Epithelial cell of prostate (primary cell): ENCODE results near the gene CHD8.
A peak's percentile ranks its signal among the peaks of the same experiment; 100 is the strongest.
"Not testable (repeated sequence)": the region's sequence is repeated elsewhere in the genome, so short reads cannot be mapped to it uniquely, and the experiment has no call there.

Source experiments
- DNase-seq: peaks from one replicate; pipeline ENCODE4 v3.0.0-alpha.2; 2011; ENCODE audit warnings: low read depth, low spot score
- H3K27ac ChIP-seq: fragments of 450-650 bp; 2 replicates; pipeline ENCODE4 v1.5.1; 2017; ENCODE audit warnings: mild to moderate bottlenecking

CHD8 gene

DNA sequence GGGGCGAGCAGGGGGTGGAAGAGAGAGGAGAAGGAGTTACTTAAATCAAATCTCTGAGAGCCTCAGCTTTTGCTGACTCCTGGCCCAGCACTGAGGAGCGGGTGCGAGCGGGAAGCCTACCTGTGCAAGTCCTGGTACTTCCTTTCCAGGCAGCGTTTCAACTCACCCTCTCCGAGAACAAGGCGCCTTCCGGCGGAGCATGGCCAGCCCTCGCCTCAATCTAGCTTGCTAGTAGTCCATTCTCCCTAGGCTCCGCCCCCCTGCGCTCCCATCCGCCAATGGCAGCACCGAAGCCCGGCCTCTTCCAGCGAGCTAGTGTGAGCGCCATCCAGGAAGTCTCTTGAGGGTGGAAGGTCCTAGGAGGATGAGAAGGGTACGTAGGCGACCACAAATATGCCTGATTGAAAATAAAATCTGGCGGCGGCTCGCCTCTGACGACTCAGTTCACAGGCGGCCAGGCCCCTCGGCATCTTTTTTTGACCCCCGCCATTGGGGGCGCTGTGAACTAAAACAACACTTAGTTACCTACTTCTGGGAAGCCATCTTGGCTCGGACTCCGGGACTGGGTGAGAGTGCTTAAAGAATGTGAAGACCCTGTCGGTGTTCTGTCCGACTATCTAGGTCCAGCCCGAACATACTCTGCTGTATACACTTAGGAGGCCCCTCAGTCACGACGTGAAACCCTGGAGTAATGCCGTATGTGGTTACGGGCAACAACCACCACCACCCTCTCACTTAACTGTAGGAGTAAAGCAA, at the start of gene CHD8:
CHD8 (minus strand) TSS at position 212 of the 756 bp plus-strand sequence. CDS start 24,480 bp downstream, outside the sequence.
- DNase-seq: peak; percentile 99
- peak within 1 kb of the TSS; percentile 92 for H3K27ac ChIP-seq

GRCh38 chr14:21505012-21505553, 49.2 kb upstream of the CHD8 start:
- no peak overlapping the region for H3K27ac ChIP-seq
- DNase-seq: no peak

DNA sequence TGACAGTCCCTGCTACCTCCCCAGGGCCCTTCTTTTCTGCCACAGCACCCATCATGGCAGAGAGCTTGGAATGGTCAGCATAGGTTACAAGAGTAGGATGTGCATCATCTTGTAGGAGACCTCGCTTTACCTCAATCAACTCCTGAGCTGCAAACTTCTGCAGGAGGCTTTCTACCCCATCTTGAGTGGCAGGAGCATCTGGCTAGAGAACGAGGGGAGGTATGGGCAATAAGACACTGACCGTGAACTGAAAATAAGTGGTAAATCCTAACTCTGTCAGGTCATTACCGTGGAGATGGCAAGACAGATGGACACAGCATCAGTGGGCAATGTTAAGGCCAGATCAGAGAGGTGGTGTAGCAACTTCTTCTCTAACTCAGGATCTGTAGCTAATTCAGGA, 47.5 kb upstream of the CHD8 start:
- DNase-seq: no peak
- H3K27ac ChIP-seq: no peak overlapping the region

- H3K27ac ChIP-seq: no peak overlapping the region
- DNase-seq: no peak
Observed at GRCh38 chr14:21501568-21501967, 45.6 kb upstream of the CHD8 start.

- no peak overlapping the region for H3K27ac ChIP-seq
- DNase-seq: no peak
Observed at GRCh38 chr14:21498540-21499526, 42.9 kb upstream of the CHD8 start.

- DNase-seq: no peak
- H3K27ac ChIP-seq: no peak overlapping the region
Observed at GRCh38 chr14:21496453-21496852, 40.5 kb upstream of the CHD8 start.

- peak overlapping the region; percentile 65 for H3K27ac ChIP-seq
- DNase-seq: no peak
Observed at GRCh38 chr14:21494902-21495762, 39.2 kb upstream of the CHD8 start.

- no peak for DNase-seq
- H3K27ac ChIP-seq: no peak overlapping the region
Observed at GRCh38 chr14:21486640-21487087, 30.7 kb upstream of the CHD8 start.

DNA sequence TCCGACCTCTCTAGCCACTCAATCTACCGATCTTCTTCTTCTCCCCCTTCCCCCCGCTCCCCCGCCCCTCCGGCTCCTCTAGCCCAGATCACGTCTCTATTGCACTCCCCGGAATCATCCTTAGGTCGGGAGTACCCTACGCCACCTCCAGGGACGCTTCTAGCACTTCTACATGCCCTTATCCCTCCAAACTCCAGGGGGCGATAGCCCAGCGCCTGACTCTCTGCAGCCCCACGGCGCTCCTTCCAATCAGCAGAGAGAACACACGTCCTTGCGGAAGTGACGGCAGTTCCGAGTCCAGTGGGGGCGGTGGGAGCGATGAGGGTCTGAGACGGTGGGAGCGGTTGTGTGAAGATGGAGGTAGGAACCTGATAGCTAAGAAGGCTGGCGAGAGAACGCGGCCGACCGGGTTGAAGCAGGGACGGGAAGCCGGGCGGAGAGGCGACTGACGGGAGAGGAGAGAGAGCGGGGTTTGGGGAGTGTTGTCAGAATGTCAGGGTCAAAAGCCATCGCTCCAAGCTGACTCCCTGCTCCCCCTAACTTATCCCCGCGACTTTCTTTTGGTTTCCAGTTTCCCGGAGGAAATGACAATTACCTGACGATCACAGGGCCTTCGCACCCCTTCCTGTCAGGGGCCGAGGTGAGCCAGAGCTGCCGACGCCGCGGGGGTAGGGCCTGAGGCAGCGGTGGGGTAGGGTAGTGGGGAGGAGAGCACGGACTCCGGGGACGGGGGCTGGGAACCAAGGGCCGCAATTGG, 21.2 kb upstream of the CHD8 start, which contains the start of the genes RAB2B and TOX4:
RAB2B (minus strand) TSS at position 35 of the 757 bp plus-strand sequence. CDS start 87 bp downstream, outside the sequence.
TOX4 (plus strand) TSS at position 271 of the 757 bp plus-strand sequence; CDS start at position 355, 84 bp downstream.
- peak within 1 kb of the TSS; percentile 79 for H3K27ac ChIP-seq
- DNase-seq: peak; percentile 91

GRCh38 chr14:21476523-21476924, 20.6 kb upstream of the CHD8 start:
- DNase-seq: no peak
- H3K27ac ChIP-seq: peak overlapping the region; percentile 79

- peak overlapping the region; percentile 79 for H3K27ac ChIP-seq
- DNase-seq: no peak
Observed at GRCh38 chr14:21475767-21476522, 20.0 kb upstream of the CHD8 start.

DNA sequence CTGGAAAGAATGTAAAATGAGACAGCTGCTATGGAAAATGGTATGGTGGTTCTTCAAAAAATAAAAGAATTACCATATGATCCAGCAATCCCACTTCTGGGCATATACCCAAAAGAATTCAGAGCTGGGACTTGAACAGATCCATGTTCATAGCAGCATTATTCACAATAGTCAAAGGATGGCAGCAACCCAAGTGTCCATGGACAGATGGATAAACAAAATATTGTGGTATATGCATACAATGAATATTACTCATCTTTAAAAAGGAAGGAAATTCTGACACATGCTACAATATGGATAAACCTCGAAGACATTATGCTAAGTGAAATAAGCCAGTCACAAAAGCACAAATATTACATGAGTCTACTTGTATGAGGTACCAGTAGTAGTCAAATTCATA, 11.7 kb upstream of the CHD8 start:
- DNase-seq: no peak
- no peak overlapping the region for H3K27ac ChIP-seq

DNA sequence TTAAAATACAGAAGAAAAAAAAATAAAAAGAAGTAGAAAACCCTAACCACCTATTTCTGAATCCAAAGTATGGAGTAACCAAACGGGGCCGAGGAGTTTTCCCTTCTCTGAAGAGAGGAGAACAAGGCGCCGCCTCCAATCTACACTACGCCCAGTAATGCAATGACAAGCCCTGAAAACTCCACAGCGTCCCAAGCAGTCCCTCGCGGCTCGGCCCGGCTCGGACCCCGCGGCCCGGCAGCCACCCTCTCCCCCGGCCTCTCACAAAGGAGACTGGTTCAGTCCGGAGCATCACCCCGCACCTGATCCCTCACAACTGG, 371 bp downstream of the CHD8 start:
- H3K27ac ChIP-seq: peak overlapping the region; percentile 92
- DNase-seq: no peak

DNA sequence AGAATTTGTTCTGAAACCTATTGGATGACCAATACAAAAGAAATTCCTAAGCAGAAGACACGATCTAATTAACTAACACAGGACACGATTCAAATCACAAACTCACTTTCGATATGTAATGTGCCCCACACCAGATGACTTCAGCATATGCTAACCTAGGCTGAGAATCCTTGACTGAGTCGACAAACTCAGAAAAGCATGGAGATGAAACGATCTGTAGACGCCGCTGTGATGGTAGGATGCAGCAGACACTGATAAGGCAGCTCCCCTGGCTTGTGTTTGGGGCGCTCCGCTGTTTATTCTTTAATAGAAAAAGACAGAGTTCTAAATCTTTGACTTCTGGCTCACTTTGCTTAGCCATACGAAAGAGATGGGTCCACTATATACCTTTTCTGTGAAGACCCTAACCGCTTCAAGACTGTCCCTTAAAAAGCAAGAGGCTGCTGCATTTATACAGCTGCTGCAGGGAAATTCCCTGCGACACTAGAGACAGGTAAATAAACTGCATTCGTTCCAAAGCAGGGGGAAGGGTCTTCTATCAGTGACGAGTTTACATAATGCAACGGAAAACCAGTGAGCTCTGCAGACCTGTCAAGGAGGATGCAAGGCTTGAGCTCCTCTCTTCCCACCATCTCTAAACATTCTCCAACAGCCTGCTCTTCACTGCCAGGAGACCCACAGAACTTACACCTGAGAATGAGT, 929 bp downstream of the CHD8 start:
- H3K27ac ChIP-seq: peak overlapping the region; percentile 92
- no peak for DNase-seq

- no peak for DNase-seq
- no peak overlapping the region for H3K27ac ChIP-seq
Observed at GRCh38 chr14:21449899-21450216, 6.1 kb downstream of the CHD8 start.

DNA sequence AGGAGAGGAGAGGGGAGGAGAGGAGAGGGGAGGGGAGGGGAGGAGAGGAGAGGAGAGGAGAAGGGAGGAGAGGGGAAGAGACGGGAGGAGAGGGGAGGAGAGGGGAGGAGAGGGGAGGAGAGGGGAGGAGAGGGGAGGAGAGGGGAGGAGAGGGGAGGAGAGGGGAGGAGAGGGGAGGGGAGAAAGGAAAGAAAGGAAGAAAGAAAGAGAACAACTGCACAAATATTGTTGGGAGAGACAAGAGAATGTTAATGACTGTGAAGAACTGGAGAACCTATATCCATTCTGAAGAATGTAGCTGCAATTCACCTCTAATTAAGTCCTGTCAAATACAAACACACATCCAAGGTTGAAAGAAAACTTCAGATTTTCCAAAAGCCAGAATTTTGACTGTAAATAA, 13.3 kb downstream of the CHD8 start:
- not testable (repeated sequence) for DNase-seq, H3K27ac ChIP-seq

- no peak overlapping the region for H3K27ac ChIP-seq
- DNase-seq: no peak
Observed at GRCh38 chr14:21440859-21441258, 15.1 kb downstream of the CHD8 start.
